RKO (cell line): Measurements from ENCODE around the gene HYOU1.
"Not testable (repeated sequence)": the region's sequence is repeated elsewhere in the genome, so short reads cannot be mapped to it uniquely, and the experiment has no call there.

Experiments
- DNase-seq: peaks from one replicate; pipeline ENCODE4 v3.0.0-alpha.2; 2016; ENCODE audit warnings: low spot score

HYOU1 gene

GRCh38 chr11:119041821-119042514 lies 15.0 kb downstream of the HYOU1 start:
- no peak for DNase-seq

DNA sequence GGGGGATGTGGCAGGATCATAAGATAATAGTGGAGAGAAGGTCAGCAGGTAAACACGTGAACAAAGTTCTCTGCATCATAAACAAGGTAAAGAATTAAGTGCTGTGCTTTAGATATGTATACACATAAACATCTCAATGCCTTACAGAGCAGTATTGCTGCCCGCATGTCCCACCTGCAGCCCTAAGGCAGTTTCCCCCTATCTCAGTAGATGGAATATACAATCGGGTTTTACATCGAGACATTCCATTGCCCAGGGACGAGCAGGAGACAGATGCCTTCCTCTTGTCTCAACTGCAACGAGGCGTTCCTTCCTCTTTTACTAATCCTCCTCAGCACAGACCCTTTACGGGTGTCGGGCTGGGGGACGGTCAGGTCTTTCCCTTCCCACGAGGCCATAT lies 17.5 kb downstream of the HYOU1 start:
- DNase-seq: not testable (repeated sequence)

- DNase-seq: no peak
Measured at GRCh38 chr11:119038884-119039283, 18.1 kb downstream of the HYOU1 start.

GRCh38 chr11:119034813-119035212 lies 22.2 kb downstream of the HYOU1 start:
- DNase-seq: no peak

DNA sequence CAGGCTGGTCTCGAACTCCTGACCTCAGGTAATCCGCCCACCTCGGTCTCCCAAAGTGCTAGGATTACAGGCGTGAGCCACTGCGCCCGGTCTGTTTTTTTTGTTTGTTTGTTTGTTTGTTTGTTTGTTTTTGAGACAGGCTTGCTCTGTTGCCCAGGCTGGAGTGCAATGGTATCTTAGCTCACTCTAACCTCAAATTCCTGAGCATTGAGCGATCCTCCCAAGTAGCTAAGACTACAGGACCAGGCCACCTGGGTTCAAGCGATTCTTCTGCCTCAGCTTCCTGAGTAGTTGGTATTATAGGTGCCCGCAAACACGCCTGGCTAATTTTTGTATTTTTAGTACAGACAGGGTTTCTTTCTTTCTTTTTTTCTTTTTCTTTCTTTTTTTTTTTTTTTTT lies 23.6 kb downstream of the HYOU1 start:
- not testable (repeated sequence) for DNase-seq

GRCh38 chr11:119031912-119032280 lies 25.1 kb downstream of the HYOU1 start:
- no peak for DNase-seq

DNA sequence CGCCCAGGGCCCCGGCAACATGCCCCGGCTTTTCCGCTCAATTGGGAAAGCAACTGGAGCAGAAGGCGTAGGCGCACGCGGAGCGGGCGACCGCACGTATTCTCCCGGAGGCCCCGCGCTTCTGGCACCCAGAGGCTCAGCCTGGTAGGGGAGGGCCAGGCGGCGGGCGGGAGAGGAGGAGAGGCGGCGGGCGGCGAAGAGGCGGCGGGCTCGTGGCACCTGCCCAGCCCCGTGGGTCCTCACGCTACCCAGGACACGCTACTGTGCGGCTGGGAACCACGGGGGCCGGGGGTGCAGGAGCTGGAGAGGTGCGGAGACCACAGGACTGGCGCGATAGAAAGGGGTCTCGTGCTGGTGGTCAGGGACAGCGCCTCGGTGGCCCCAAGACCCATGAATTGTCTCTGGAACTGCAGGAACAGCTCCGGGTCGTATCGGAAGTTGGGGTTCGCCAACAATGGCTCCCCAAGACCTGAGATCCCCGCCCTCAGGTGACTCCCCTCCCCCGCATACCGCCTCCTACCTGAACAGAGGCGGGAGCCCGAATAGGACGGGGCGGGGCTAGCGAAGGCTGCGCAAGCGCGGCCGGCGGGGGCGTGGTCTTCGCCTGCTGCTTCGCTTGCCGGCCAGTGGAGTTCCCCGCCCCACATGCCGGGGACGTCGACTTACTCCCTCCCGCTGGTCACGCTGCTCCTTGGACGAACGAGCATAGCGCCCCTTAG lies 26.5 kb downstream of the HYOU1 start, which contains the start of gene SLC37A4:
SLC37A4 (minus strand) TSS at position 549 of the 719 bp plus-strand sequence.
- DNase-seq: peak; percentile 99

- no peak for DNase-seq
Measured at GRCh38 chr11:119030029-119030328, 27.0 kb downstream of the HYOU1 start.

GRCh38 chr11:119029340-119030028 lies 27.5 kb downstream of the HYOU1 start:
- peak; percentile 43 for DNase-seq

GRCh38 chr11:119029069-119029339 lies 28.0 kb downstream of the HYOU1 start:
- no peak for DNase-seq

- DNase-seq: no peak
Measured at GRCh38 chr11:119028346-119029068, 28.5 kb downstream of the HYOU1 start.

DNA sequence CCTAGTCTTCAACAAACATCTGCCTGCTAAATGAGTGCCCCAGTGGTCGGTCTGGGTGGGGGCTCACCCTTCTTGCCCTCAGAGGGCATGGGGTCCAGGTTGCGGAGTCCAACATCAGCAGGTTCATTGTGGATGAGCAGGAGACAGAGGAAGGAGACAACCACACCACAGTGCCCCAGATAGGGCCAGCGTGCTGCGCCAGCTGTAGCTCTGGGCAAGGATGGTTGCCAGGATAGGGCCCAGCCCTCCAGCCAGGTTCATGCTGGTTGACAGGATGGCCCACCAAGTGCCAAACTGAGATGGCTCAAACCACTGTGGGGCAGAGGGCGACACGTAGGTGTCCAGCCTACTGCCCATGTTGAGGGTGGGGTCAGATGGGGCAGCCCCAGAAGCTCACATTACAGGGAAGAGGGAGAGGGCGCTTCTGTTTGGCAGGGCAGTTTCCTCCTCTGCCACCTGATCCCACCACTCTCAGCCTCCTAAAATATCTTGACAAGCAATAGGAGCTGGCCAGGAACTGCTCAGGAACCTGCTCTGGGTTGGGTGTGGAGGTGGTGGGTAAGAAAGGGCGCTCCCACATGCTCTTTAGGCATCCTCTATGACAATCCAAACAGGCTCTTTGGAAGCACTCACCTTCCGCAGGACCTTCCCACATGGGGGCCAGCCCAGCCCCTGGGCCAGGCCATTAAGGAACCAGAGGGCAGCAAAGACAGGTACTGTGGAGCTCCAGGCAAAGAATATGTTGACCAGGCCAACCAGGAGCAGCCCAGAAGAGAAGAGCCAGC lies 29.3 kb downstream of the HYOU1 start:
- DNase-seq: no peak

- DNase-seq: no peak
Measured at GRCh38 chr11:119026970-119027369, 30.0 kb downstream of the HYOU1 start.

DNA sequence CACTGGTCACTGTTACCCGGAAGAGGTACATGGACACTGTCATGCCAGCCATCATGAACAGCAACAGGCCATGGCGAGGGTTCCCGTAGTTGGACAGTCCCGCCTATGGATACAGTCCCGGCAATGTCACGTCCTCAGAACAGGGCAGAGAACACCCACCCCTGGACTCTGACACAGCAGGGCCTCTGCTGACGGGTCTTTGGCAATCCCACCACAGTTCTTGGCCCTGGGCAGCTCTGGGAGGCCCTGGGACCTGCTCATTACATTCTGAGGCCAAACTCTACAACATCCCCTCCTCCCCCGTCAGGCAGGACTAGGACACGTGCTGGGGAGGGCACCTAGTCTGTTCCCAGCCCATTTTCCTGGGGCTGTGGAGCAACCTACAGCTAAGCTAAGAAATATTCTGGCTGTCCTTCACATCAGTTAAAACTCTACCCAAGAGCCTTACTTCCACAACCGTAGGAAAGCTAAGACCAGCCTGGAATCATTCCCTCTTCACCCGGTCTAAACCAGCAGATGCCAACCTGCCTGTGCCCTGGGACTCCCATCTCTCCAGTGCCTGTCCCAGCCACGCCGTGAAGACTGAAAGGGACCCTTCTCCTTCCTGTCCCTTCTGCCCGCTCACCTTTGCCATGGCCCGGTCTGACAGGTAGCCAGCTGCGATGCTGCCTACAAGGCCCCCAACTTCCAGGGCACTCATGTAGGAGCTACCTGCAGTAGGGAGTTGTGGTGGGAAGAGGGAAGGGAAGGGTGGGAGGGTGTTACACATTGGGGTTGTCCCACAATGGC lies 30.8 kb downstream of the HYOU1 start:
- no peak for DNase-seq

GRCh38 chr11:119025541-119025940 lies 31.5 kb downstream of the HYOU1 start:
- DNase-seq: no peak

GRCh38 chr11:119025099-119025473 lies 31.9 kb downstream of the HYOU1 start:
- DNase-seq: no peak

- no peak for DNase-seq
Measured at GRCh38 chr11:119024430-119025098, 32.4 kb downstream of the HYOU1 start.

- DNase-seq: no peak
Measured at GRCh38 chr11:119023741-119024140, 33.3 kb downstream of the HYOU1 start.

DNA sequence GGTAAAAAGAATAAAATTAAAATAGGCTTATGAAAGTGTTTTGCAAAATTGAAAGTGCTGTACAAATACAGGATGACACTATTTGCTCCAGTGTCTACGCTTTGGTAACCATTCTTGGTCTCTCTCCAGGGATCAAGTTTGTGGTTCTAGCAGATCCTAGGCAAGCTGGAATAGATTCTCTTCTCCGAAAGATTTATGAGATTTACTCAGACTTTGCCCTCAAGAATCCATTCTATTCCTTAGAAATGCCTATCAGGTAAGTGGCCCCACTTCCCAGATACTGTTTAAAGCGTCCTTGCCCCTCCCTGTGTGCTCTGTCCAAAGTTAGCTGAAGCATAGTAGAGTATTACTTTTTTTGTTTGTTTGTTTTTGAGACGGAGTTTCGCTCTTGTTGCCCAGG lies 35.4 kb downstream of the HYOU1 start:
- no peak for DNase-seq

DNA sequence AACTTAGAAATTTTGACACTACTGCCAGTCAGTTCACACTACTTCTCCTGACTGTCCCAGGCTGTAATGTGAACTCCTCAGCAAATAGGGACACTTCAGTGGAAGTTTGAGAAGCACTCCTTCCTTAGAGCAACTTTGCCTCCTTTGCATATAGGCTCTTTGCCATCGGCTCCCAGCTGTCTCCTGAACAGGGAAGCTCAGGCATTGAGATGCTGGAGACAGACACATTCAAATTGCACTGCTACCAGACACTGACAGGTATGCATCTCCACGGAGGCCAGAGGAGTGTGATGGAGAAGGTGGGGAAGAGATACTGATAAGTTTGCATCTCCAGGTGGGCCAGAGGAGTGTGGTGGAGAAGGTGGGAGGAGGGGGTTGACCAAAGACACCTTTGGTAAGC lies 37.0 kb downstream of the HYOU1 start:
- no peak for DNase-seq
